Testis (tissue), 3 donors: ENCODE measurements around the gene COX7B2. TPM values are rescaled to one million over a fixed set of nuclear protein-coding genes. Genes with fewer than 3 reads are reported as not detected.

Source experiments
- DNase-seq: peaks from one replicate; pipeline ENCODE4 v3.0.0-alpha.2; 2019
- H3K27ac ChIP-seq, 2 donors: fragments of 200-600 bp; sonication (generic); one replicate each; pipeline ENCODE4 v1.5.1; 2019
- H3K27me3 ChIP-seq: fragments of 200-600 bp; sonication (generic); one replicate; pipeline ENCODE4 v1.5.1; 2019
- H3K36me3 ChIP-seq: fragments of 200-600 bp; sonication (generic); one replicate; pipeline ENCODE4 v1.5.1; 2017; ENCODE audit warnings: low read depth; ENCODE audit errors: missing control alignments
- H3K4me1 ChIP-seq: fragments of 200-600 bp; sonication (generic); one replicate; pipeline ENCODE4 v1.5.1; 2019
- H3K4me3 ChIP-seq, 2 donors: fragments of 200-600 bp; sonication (generic); one replicate each; pipeline ENCODE4 v1.5.1; 2017 to 2019
- H3K9me3 ChIP-seq: fragments of 200-600 bp; sonication (generic); one replicate; pipeline ENCODE4 v1.5.1; 2017
- CTCF ChIP-seq, 3 experiments: fragments of 450-650 bp in 2 of 3; fragments of 200-600 bp in 1 of 3; sonication (generic) in 1 of 3; IDR thresholded peaks; one replicate each; pipeline ENCODE4 v1.5.1; 2016 to 2019; ENCODE audit warnings: antibody characterized with exemption in 3 of 3, mild to moderate bottlenecking in 2 of 3, moderate library complexity in 1 of 3
- POLR2A ChIP-seq: fragments of 450-650 bp; IDR thresholded peaks from one replicate; pipeline ENCODE4 v1.6.1; 2017; ENCODE audit warnings: antibody characterized with exemption, mild to moderate bottlenecking, moderate library complexity
- WGBS, 2 donors: methylation state at CpG; one replicate each; pipeline ENCODE4 v1.1.5; 2018; 5-methylcytosine and 5-hydroxymethylcytosine counted together
- intact Hi-C: fragments of 100-400 bp; cut with DNase I; formaldehyde crosslinking; loops from one replicate; pipeline ENCODE4 v1.15.1; 2023; ENCODE audit warnings: low total_unique reads
- polyA plus RNA-seq: library from polyadenylated mRNA; stranded (reverse); fragments of 350-450 nt; fragmentation: Illumina TruSeq; extraction: RNeasy Lipid Tissue Mini Kit (QIAGEN cat#74804); gene quantifications from one replicate; pipeline ENCODE4 v1.2.3, GENCODE V29; 2014; ENCODE audit warnings: low read depth, low replicate concordance; ENCODE audit not compliant: insufficient read depth
- total RNA-seq, 2 donors: library from RNA; depleted of rRNA; stranded (reverse); fragments of >200 nt; gene quantifications; one replicate each; pipeline ENCODE4 v1.2.3, GENCODE V29; 2016

The COX7B2 gene
- total and polyA plus RNA-seq, 3 donors from 2014 or later: 14.3 to 199 (median 17.0) TPM

GRCh38 chr4:46908148-46908547 lies 897 bp downstream of the COX7B2 start:
- H3K36me3 ChIP-seq: no peaks in the 10 kb centered on the region
- 68 to 80% methylated on average over 4 of the region's 4 CpGs for WGBS, 2 donors
- intact Hi-C loops: no loop called here
- no peak for TF ChIP-seq POLR2A
- TF ChIP-seq CTCF (IDR thresholded peaks at IDR 0.05): no peak
- no peaks in the 10 kb centered on the region for H3K9me3 ChIP-seq
- H3K27me3 ChIP-seq: no peaks in the 10 kb centered on the region
- no peak for DNase-seq
- H3K27ac ChIP-seq: no peak overlapping the region
- no peaks in the 10 kb centered on the region for H3K4me1 ChIP-seq
- H3K4me3 ChIP-seq: peak overlapping the region in 1 of 2 donors; percentile 9

- WGBS, 2 donors: 86 to 89% methylated on average over 1 of the region's 1 CpG
- no peak overlapping the region for H3K4me3 ChIP-seq
- H3K4me1 ChIP-seq: no peaks in the 10 kb centered on the region
- TF ChIP-seq CTCF (IDR thresholded peaks at IDR 0.05) (no peak), POLR2A (no peak)
- H3K9me3 ChIP-seq: no peaks in the 10 kb centered on the region
- H3K27ac ChIP-seq: no peak overlapping the region
- no peaks in the 10 kb centered on the region for H3K27me3 ChIP-seq
- no peaks in the 10 kb centered on the region for H3K36me3 ChIP-seq
- DNase-seq: no peak
- intact Hi-C loops: no loop called here
Measured at GRCh38 chr4:46900082-46900481, 9.0 kb downstream of the COX7B2 start.

GRCh38 chr4:46894826-46895225 lies 14.2 kb downstream of the COX7B2 start:
- intact Hi-C loops: no loop called here
- 35 to 46% methylated on average over 5 of the region's 5 CpGs for WGBS, 2 donors
- Histone ChIP-seq H3K4me3 (no peak overlapping the region), H3K4me1 (no peaks in the 10 kb centered on the region), H3K27me3 (no peaks in the 10 kb centered on the region), H3K9me3 (no peaks in the 10 kb centered on the region), H3K36me3 (no peaks in the 10 kb centered on the region), H3K27ac (no peak overlapping the region)
- no peak for DNase-seq
- TF ChIP-seq CTCF (IDR thresholded peaks at IDR 0.05): no peak
- no peak for TF ChIP-seq POLR2A

GRCh38 chr4:46890056-46890455 lies 19.0 kb downstream of the COX7B2 start:
- intact Hi-C loops: no loop called here
- TF ChIP-seq CTCF (IDR thresholded peaks at IDR 0.05) (no peak), POLR2A (no peak)
- H3K4me3 ChIP-seq: no peak overlapping the region
- H3K4me1 ChIP-seq: no peaks in the 10 kb centered on the region
- H3K9me3 ChIP-seq: no peaks in the 10 kb centered on the region
- DNase-seq: no peak
- H3K36me3 ChIP-seq: no peaks in the 10 kb centered on the region
- H3K27ac ChIP-seq: no peak overlapping the region
- 50 to 68% methylated on average over 2 of the region's 2 CpGs for WGBS, 2 donors
- no peaks in the 10 kb centered on the region for H3K27me3 ChIP-seq

DNA sequence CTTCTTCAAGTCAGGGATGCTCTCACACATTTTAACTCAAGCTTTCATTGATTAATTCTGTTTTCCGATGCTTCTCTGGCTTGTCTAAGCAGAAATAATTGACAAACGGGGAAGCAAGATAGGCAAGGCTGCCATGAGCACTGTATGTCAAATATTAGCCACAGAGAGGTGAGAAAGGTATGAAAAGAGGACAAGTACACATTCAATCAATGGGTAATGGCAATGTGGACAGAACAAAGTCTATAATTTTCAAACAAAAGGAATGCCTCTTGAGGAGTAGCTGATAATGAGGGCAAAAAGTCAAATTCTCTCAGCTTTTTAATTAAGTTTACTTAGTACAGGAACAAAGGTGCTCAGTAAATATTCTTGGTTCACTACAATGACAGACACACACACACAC lies 19.6 kb downstream of the COX7B2 start:
- H3K4me1 ChIP-seq: no peaks in the 10 kb centered on the region
- no peaks in the 10 kb centered on the region for H3K36me3 ChIP-seq
- no peaks in the 10 kb centered on the region for H3K27me3 ChIP-seq
- WGBS, 2 donors: 44 to 54% methylated on average over 2 of the region's 2 CpGs
- no peak overlapping the region for H3K4me3 ChIP-seq
- no peak for DNase-seq
- TF ChIP-seq CTCF (IDR thresholded peaks at IDR 0.05) (no peak), POLR2A (no peak)
- H3K9me3 ChIP-seq: no peaks in the 10 kb centered on the region
- intact Hi-C loops: no loop called here
- H3K27ac ChIP-seq: no peak overlapping the region
